NCI-H2029 treated with DMSO at 0.1 percent for 48 hours (cell line): ENCODE measurements around the gene LAMTOR4.
A peak's percentile ranks its signal among the peaks of the same experiment; 100 is the strongest.

Experiments used
- DNase-seq: peaks from one replicate; lab custom pipeline; 2025; lab: John Stamatoyannopoulos, UW

LAMTOR4 gene

DNA sequence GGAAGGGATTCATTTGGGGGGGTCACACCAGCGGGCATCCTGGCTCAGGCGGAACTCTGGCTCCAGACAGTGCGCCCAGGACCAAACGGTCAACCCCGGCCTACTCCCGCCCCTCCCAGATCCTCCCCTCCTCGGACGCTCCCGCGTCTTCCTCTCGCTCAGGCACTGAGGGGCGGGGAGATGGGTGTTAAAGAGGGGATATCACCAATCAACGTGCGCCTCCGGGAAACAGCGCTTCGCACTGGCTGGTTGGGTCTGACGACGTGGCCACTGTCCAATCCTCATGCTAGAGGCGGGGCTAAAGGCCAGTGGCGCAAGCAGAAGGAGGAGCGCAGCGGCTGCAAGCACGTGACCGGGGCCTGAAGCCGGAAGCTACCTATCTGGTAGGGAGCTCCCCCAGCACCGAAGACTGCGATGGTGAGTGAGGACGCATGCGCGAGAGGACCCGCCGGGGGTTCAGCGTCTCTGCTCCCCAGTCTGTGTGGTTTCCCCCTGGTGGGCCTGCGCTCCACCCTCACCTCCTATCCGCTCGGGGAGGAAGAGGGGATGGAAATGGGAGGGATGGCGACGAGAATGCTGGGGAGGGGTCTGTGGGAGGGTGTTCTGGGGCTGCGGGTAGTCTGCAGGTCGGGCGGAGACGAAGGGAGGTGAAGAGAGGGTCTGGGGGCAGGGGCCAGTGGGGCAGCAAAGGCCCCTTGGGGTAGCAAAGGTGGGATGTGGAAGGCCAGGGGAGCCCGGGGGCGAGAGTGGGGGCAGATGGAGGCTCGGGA lies at the start of gene LAMTOR4:
LAMTOR4 (plus strand) TSS at position 360 of the 770 bp plus-strand sequence; CDS start at position 415, 55 bp downstream.
- peak; percentile 96 for DNase-seq

DNA sequence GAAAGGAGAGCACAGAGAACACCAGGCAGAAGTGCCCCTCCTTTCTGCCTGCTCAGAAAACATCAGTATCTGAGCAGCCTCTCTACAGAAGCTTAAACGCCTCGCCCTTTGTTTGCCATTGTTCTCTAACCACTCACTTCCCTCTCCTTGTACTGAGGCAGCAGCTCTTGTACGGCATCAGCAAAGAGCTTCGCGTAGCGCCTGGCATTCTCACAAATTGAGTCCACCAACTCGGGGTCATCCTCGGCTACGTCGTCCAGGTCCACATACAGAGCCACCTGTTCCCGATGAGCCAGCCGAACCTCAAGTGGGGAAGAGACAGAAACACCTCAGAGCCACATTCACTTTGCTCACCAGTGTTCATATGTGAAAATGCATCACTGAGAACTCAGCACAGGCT lies 49.3 kb upstream of the LAMTOR4 start:
- no peak for DNase-seq

DNA sequence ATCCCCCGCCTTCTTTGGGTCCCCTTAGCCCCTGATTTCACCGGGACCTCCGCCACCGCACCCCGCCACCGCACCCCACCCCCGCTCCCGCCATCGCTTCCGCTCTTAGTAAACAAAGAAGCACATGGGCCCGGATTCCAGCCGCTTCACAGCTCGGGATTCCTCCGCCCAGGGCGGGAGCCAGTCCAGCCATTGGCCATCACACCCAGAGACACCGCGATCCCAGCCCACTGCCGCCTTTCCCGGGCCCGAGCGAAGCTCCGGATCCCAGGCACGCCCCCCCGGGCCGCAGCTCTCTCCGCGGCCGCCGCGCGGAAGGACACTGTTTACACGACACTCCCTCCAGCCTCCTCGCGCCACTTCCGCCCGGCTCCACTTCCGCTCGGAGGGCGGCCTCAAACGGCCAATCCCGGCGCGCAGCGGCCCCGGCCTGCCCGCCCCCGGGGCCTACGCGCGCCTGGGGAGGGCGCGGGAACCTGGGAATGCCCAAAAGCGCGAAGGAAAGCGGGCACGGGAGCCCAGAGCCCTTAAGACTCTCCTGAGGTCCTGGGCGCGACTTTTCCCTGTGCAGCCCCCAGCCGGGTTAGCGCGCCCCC lies 48.2 kb upstream of the LAMTOR4 start:
- DNase-seq: peak; percentile 92

DNA sequence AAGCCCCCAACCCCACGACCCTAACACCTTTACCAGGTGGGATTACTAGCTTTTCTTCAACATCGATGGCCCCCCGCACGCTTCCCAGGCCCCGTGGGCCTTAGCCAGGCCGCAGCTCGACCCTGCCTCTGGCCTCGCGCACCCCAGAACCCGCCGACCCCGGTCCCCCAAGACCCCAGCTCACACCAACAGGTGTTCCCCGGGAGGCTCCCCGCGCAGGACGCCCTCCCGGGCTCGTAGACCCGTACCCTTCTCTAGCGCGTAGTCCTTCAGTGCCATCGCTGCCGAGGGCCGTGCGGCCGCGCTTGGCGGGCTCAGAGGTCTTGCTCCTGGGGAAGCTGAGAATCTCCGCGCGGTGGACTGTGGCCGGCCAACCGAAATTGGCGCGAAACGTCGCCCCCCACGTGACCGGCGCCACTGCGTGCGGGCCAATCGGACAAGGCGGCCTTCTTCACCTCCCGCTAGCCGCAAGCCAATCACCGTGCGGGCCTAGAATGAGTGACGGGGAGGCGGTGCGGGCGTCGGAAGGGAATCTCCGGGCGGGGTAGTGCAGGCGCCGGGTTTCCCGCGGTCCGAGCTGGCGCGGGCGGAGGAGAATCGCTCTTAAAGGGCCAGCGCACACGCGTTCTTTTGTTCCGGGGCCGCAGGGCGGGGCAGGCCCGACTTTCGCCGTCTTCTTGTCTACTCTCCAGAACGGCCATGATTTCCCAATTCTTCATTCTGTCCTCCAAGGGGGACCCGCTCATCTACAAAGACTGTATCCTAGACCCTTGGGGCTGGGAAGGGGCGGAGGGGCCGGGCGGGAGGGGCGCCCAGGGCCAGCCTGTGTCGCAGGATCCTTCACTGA lies 47.5 kb upstream of the LAMTOR4 start, which contains the start of the genes AP4M1 and MCM7:
AP4M1 (plus strand) TSS at position 628 of the 847 bp plus-strand sequence; CDS start at position 700, 72 bp downstream.
MCM7 (minus strand) TSS at position 382 of the 847 bp plus-strand sequence; CDS start at position 279, 103 bp downstream.
- peak; percentile 94 for DNase-seq

DNA sequence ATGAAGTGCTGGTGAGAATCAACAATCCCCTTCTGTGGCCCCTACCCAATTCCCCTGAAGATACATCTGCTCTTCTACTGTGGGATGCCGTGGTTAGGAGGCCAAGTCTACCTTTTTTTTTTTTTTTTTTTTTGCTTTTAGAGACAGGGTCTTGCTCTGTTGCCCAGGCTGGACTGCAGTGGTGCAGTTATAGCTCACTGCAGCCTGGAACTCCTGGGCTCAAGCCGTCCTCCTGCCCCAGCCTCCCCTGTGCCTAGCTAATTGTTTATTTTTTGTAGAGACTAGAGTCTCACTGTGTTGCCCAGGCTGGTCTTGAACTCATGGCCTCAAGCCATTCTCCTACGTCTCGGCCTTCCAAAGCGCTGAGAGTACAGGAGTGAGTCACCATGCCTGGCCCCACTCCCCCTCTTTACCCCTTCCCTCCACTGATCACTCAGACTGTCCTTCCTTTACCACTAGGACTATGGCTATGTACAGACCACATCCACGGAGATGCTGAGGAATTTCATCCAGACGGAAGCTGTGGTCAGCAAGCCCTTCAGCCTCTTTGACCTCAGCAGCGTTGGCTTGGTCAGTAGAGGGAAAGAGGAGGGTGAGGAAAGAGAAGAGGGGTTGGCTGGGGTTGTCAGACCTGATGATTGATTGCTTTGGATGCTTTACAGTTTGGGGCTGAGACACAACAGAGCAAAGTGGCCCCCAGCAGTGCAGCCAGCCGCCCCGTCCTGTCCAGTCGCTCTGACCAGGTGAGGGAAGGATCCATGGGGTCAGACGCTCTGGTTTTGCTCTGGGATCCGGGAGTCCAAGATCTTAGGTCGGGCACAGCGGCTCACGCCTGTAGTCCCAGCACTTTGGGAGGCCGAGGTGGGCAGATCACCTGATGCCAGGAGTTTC lies 45.5 kb upstream of the LAMTOR4 start:
- DNase-seq: no peak

DNA sequence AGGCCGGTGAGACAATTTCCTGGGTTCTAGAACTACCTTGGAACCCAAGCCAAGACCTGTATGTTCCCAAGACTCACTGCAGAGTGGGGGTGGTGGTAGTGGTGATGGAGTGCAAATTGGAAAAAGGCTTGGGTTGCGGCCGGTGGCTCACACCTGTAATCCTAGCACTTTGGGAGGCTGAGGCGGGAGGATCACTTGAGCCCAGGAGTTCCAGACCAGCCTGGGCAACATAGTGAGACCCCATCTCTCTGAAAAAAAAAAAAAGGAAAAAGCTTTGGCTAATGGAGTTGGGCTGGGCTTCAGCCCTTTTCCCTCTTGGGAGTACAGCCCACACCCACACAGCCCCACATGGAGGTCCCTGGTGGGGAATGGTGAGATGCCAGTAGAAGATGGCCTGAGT lies 43.2 kb upstream of the LAMTOR4 start:
- no peak for DNase-seq

DNA sequence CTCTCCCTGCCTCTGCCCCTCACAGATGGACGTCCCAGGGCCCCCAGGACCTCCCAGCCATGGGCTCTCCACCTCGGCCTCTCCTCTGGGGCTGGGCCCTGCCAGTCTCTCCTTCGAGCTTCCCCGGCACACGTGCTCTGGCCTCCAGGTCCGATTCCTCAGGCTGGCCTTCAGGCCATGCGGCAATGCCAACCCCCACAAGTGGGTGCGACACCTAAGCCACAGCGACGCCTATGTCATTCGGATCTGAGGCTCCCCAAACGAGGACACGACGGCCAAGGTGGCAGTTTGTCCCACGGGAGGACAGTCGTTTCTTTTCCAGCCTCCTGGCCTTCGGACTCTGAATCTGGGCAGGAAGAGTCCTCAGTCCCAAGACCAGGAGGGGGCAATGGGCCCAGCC lies 42.1 kb upstream of the LAMTOR4 start:
- DNase-seq: no peak

DNA sequence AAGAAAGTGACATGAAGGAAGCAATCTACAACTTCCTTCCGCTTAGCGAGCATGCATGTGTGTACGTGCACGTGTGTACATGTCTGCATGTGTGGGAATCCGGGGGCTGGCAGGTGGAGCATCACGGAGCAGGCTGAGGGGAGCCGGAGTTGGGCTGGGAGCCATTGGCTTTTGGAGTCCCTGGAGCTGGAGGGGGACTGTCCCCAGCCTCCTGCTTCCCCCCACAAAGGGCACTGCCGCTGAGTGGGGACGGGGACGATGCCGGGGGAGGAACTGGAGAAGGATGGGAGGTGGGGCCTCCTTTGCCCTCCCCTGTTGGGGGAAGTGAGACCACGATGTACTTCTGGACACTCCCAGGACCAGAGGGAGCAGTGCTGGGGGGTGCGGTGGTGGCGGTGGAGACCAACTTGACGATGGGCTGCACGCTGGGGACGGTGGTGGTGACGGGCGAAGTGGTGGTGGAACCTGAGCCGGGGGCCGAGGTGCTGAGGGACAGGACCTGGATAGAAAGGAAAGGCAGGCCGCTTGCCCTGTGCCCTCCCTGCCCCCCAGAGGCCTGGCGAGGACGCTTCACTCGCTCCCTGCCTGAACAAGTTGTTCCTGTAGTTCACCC lies 41.5 kb upstream of the LAMTOR4 start:
- DNase-seq: no peak

DNA sequence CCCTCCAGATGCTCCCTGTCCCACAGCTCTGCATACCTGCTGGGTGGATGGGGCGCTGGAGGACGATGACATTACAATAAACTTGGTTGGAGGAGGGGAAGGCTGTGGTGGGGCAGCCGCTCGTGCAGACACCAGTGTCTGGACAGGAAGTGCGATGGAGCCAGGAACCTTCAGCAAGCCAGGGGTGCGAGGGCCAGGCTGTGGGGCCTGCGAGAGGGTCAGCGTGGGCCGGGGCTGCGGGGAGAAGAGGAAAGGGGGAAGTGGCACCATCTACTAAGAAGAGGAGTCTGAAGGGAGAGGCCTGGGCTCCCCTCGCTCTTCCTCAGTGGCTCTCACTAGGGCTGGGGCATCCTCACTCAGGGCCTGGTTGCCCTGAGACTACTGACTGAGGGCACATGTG lies 40.8 kb upstream of the LAMTOR4 start:
- no peak for DNase-seq

DNA sequence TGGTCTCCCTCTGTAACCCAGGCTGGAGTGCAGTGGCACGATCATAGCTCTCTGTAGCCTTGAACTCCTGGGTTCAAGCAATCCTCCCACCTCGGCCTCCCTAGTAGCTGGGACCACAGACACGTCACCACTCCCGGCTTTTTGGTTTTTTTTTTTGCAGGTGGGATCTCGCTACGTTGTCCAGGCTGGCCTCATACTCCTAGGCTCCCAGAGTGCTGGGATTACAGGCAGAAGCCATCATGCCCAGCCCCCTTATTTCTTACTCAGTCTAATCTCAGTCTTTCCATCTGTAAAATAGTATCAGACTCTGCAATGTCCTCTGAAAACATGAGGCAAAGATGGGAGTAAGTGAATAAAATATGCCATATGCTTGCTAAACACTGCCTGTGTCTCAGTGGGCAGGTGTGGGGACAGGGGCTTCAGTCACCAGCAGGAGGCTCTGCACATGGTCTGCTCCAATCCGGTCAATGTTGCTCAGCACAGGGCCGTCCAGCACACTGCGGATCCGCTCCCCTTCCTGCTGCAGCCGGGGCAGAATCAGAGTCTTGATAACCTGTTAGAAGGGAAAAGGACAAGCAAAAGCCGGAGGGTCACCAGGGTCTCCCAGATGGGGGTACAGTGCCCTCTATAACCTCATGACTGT lies 39.1 kb upstream of the LAMTOR4 start:
- DNase-seq: no peak

DNA sequence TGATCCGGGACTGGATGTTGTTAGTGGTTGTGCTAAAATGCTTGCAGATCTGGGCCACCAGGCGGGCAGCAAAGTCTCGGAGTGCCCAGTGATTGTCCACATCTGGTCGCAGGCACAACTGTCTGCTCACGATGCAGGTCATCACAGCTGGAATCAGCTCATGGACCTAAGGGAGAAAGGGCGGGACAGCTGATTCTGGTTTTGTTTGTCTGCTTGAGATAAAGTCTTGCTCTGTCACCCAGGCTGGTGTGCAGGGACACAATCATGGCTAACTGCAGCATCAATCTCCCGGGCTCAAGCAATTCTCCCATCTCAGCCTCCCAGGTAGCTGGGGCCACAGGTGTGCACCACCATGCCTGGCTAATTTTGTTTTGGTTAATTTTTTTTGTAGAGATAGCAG lies 37.6 kb upstream of the LAMTOR4 start:
- no peak for DNase-seq

DNA sequence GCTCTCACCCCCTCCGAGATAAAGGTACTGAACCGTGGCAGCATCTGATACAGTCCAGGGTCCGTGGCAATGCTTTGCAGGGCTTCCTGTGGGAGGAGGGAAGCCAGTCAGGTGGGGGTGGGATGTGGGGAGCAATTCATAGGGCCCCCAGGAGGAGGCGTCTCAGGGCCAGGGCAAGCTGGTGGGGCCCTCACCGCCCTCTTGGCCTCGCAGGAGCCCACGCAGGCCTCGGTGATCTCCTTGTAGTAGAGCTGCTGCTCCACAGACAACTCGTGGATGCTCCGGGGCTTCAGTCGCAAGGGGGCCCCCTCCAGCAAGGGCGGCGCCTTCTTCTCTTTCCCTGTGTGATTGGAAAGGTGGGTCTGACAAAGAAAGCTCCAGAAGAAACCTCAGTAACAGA lies 36.8 kb upstream of the LAMTOR4 start:
- DNase-seq: no peak

DNA sequence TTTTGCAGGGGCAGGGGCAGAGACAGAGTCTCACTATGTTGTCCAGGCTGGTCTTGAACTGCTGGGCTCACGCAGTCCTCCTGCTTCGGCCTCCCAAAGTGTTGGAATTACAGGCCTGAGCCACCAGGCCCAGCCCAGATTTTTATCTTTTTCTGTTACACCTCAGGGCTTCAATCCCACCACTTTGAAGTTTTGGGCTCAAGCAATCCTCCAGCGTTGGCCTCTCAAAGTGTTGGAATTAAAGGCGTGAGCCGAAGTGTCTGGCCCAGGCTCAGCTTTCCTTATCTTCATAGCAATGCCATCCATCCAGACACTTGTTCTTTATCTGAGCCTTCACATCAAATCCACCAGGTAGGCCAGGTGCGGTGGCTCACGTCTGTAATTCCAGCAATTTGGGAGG lies 33.7 kb upstream of the LAMTOR4 start:
- DNase-seq: no peak

DNA sequence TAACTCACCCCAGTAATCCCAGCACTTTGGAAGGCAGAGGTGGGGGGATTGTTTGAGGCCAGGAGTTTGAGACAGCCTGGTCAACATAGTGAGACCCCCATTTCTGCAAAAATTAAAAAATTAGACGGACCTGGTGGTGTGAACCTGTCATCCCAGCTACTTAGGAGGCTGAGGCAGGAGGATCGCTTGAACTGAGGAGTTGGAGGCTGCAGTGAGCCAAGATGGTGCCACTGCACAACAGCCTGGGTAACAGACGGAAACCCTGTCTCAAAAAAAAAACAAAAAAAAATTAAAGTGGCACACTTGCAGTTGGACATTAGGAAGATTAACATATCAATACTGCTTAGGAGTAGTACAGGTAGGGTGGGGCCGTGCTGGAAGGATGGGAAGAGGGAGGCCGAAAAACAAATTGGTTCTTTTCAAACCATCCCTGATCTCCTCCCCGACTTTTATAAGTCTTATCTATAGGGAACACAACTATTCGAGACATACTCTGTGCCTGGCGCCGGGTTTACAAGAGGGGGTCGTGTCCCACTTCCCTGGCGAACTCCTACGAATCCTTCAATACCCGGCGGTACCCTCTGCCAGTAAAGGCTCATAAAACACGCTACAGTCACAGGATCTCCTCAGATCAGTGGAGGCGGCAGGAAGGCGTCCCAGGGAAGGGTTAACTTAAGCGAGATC lies 30.2 kb upstream of the LAMTOR4 start:
- no peak for DNase-seq

DNA sequence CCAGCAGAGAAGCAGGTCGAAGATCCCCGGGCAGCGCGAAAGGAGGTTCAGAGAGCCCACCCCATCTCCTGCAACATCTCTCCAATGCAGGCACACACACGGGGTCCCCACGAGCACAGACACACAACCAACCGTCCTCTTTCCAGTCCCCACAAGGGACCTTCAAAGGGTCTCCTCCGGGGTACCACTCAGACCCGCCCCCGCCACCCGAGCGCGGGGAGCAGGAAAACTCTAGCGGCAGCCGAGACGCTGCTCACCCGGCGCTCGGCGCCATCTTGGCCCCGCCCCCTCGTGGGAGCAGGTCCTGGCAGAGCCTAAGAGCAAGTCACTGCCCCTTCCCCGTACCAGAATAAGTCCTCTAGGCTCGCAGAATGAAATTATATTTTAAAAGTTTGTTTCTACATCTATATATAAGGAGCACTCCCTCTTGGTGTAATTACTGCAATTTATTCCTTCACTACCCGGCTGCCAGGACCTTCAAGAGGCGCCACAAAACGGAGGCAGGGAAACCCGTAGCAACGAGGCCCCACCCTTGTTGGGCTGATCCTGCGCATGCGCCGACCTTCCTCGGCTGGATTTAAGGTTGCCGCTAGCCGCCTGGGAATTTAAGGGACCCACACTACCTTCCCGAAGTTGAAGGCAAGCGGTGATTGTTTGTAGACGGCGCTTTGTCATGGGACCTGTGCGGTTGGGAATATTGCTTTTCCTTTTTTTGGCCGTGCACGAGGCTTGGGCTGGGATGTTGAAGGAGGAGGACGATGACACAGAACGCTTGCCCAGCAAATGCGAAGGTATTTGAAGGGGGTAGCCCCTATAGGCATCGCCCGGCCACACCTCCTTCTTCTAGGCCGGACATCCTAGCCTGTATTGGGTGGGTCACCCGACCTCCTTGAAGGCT lies 29.4 kb upstream of the LAMTOR4 start, which contains the start of the genes CNPY4 and TAF6:
CNPY4 (plus strand) TSS at position 563 of the 898 bp plus-strand sequence; CDS start at position 674, 111 bp downstream.
TAF6 (minus strand) TSS at position 287 of the 898 bp plus-strand sequence. CDS start 5,149 bp downstream, outside the sequence.
- DNase-seq: peak; percentile 93

DNA sequence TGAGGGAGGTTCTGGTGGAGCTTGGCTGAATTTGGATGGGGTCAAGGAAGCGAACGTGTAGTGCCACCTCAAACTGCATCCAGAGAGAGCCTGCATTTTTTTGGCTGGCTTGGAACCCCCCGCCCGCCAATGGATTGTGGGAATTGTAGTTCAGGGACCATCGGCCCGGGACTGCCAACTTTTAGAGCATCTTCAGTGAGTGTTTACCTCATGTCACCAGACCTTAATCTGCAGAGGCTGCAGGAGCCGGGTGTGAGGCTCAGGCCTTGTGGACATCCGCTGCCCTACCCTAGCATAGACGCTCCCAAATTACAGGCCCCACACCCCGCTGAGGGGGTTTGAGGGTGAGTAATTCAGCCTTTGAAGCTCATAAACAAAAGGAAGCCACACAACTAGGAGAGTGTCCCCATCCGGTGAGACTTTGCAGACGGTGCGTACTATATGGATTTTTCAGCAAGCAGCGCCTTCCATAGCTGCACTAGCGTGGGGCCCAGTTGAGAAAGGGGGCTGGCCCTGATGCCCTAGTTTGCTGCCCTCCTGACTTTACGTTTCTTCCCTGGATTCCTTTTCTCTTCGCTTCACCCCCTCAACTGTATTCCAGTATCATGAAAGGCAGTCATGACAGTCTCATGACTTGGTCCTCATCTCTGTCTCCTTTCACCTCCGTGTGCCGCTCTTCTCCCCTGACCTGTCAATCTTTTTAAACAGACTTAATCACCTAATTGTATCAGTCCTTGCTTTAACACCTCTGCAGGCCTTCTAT lies 28.6 kb upstream of the LAMTOR4 start:
- DNase-seq: no peak

DNA sequence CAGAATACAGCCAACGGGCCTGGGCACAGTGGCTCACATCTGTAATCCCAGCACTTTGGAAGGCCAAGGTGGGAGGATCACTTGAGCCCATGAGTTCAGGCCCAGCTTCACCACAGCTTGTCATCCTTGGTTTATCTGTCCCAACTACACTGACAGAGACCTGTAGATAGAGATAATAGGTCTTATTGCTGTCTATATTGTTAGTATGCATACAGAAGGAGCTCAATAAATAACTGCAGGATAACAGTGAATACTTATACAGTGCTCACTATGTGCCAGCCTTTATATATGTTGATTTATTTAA lies 28.0 kb upstream of the LAMTOR4 start:
- DNase-seq: no peak

DNA sequence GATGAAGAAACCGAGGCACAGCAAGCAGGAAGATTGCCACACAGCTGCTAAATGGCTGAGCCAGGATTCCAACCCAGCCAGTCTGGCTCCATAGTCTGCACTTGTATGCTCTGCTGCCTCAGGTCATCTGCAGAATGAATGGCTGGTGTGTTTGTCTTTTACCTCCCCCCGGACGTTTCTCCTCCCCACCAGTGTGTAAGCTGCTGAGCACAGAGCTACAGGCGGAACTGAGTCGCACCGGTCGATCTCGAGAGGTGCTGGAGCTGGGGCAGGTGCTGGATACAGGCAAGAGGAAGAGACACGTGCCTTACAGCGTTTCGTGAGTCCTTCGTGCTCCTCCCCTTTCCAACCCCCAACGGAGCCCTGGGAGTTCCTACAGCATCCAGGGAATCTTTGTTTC lies 26.7 kb upstream of the LAMTOR4 start:
- peak; percentile 92 for DNase-seq
